Thyroid gland (tissue), 4 donors: Measurements from ENCODE around the gene PNN.

Source experiments
- POLR2A ChIP-seq, 2 donors: fragments of 450-650 bp; IDR thresholded peaks; one replicate each; pipeline ENCODE4 v1.6.1; 2017; ENCODE audit warnings: antibody characterized with exemption in 2 of 2, mild to moderate bottlenecking in 2 of 2, moderate library complexity in 1 of 2
- TF ChIP-seq, protein P1 (sequence below), 6 experiments: fragments of 200-600 bp in 3 of 6; fragments of 450-650 bp in 3 of 6; sonication (generic) in 3 of 6; IDR thresholded peaks; one replicate each; pipeline ENCODE4 v1.5.1; 2016 to 2019; ENCODE audit warnings: antibody characterized with exemption in 6 of 6, mild to moderate bottlenecking in 2 of 6, inconsistent platforms in 1 of 6, moderate library complexity in 1 of 6

DNA sequence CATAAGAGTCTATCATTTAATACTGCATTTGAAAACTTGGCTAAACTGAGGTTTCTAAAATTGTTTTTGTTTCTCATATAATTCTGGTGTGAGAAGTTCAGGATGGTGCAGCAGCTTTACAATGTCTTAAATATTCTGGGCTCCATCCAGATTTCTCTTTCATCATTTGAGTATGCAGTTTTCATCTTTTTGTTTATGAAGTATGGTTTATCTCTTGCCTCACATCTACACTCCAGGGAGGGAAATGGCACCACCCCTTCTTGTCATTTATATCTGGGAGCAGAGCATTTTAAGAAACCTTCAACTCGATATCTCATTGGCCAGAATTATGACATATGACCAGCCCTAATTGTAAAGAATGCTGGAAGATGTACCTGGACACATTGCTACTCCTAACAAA lies 36.6 kb upstream of the PNN start:
- TF ChIP-seq, protein P1, sequence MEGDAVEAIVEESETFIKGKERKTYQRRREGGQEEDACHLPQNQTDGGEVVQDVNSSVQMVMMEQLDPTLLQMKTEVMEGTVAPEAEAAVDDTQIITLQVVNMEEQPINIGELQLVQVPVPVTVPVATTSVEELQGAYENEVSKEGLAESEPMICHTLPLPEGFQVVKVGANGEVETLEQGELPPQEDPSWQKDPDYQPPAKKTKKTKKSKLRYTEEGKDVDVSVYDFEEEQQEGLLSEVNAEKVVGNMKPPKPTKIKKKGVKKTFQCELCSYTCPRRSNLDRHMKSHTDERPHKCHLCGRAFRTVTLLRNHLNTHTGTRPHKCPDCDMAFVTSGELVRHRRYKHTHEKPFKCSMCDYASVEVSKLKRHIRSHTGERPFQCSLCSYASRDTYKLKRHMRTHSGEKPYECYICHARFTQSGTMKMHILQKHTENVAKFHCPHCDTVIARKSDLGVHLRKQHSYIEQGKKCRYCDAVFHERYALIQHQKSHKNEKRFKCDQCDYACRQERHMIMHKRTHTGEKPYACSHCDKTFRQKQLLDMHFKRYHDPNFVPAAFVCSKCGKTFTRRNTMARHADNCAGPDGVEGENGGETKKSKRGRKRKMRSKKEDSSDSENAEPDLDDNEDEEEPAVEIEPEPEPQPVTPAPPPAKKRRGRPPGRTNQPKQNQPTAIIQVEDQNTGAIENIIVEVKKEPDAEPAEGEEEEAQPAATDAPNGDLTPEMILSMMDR (IDR thresholded peaks at IDR 0.05): no peak
- TF ChIP-seq POLR2A (IDR thresholded peaks at IDR 0.05): no peak
